ENCODE results near the gene SMG9. TPM values are rescaled to one million over a fixed set of nuclear protein-coding genes. Genes with fewer than 3 reads are reported as not detected.

Gene SMG9
- total and polyA plus RNA-seq, 2 of the 13 experiments (the other 11 are each of a cell fraction or from before 2014, with no cell fraction given): 16.1 to 18.7 TPM

- TF ChIP-seq ZBTB37 (CRISPR knock-in tag; IDR thresholded peaks at IDR 0.05) (0 out of 2 replicates have a peak, but pooled peaks have one; percentile 22), MYC (CRISPR knock-in tag; IDR thresholded peaks at IDR 0.05; ENCODE audit: borderline replicate concordance) (peak; percentile 91), MTF2 (CRISPR knock-in tag; IDR thresholded peaks at IDR 0.05; ENCODE audit: borderline replicate concordance) (no peak), MXD3 (CRISPR knock-in tag; IDR thresholded peaks at IDR 0.05) (0 out of 2 replicates have a peak, but pooled peaks have one; percentile 60), ZNF431 (CRISPR knock-in tag; IDR thresholded peaks at IDR 0.05; ENCODE audit: borderline replicate concordance, low read depth) (0 out of 2 replicates have a peak, but pooled peaks have one; percentile 37), ZNF503 (CRISPR knock-in tag; IDR thresholded peaks at IDR 0.05) (no peak), ZXDC (CRISPR knock-in tag; IDR thresholded peaks at IDR 0.05) (0 out of 2 replicates have a peak, but pooled peaks have one; percentile 23), PAWR (CRISPR knock-in tag; IDR thresholded peaks at IDR 0.05; ENCODE audit: borderline replicate concordance) (no peak), ZNF574 (CRISPR knock-in tag; IDR thresholded peaks at IDR 0.05) (peak; percentile 72), ZBTB26 (CRISPR knock-in tag; IDR thresholded peaks at IDR 0.05; ENCODE audit: borderline replicate concordance) (peak; percentile 49; the same call in 1 of the 2 replicates), ZZZ3 (CRISPR knock-in tag; IDR thresholded peaks at IDR 0.05; ENCODE audit: borderline replicate concordance) (no peak), HES4 (CRISPR knock-in tag; IDR thresholded peaks at IDR 0.05; ENCODE audit: borderline replicate concordance) (peak; percentile 60; the same call in 1 of the 2 replicates), ZNF749 (CRISPR knock-in tag; IDR thresholded peaks at IDR 0.05; ENCODE audit: borderline replicate concordance) (peak; percentile 35; the same call in 1 of the 2 replicates), ZFP82 (CRISPR knock-in tag; IDR thresholded peaks at IDR 0.05; ENCODE audit: borderline replicate concordance) (peak; percentile 90; the same call in 1 of the 2 replicates), TAF1 (CRISPR knock-in tag; IDR thresholded peaks at IDR 0.05) (peak; percentile 87)
Measured at GRCh38 chr19:43754503-43755255, at the start of gene SMG9 (continued).

All from HepG2 (cell line).